NCI-H1048 (cell line): ENCODE measurements around the gene CEL.
"Not testable (repeated sequence)": the region's sequence is repeated elsewhere in the genome, so short reads cannot be mapped to it uniquely, and the experiment has no call there.

ENCODE experiments used
- DNase-seq: peaks from one replicate; lab custom pipeline; 2025; lab: John Stamatoyannopoulos, UW

Gene CEL

GRCh38 chr9:133064241-133065069 lies 2.7 kb downstream of the CEL start:
- no peak for DNase-seq

GRCh38 chr9:133065070-133065388 lies 3.2 kb downstream of the CEL start:
- DNase-seq = no peak

GRCh38 chr9:133066181-133066983 lies 4.6 kb downstream of the CEL start:
- no peak for DNase-seq

- no peak for DNase-seq
Observed at GRCh38 chr9:133067006-133067405, 5.2 kb downstream of the CEL start.

- DNase-seq = no peak
Observed at GRCh38 chr9:133067813-133068212, 6.0 kb downstream of the CEL start.

- not testable (repeated sequence) for DNase-seq
Observed at GRCh38 chr9:133068431-133068830, 6.7 kb downstream of the CEL start.

GRCh38 chr9:133070500-133070961 lies 8.8 kb downstream of the CEL start:
- DNase-seq = not testable (repeated sequence)

GRCh38 chr9:133070985-133071384 lies 9.2 kb downstream of the CEL start:
- not testable (repeated sequence) for DNase-seq

GRCh38 chr9:133071484-133072150 lies 9.8 kb downstream of the CEL start:
- DNase-seq = no peak

GRCh38 chr9:133072210-133072609 lies 10.4 kb downstream of the CEL start:
- not testable (repeated sequence) for DNase-seq

- DNase-seq = no peak
Observed at GRCh38 chr9:133073086-133074014, 11.6 kb downstream of the CEL start.

GRCh38 chr9:133074111-133074651 lies 12.4 kb downstream of the CEL start:
- DNase-seq = no peak

GRCh38 chr9:133075925-133076630 lies 14.3 kb downstream of the CEL start:
- no peak for DNase-seq

GRCh38 chr9:133076691-133077090 lies 14.9 kb downstream of the CEL start:
- DNase-seq = no peak

GRCh38 chr9:133078486-133078885 lies 16.7 kb downstream of the CEL start:
- DNase-seq = no peak

- DNase-seq = no peak
Observed at GRCh38 chr9:133080161-133080560, 18.4 kb downstream of the CEL start.

GRCh38 chr9:133080786-133081779 lies 19.3 kb downstream of the CEL start:
- not testable (repeated sequence) for DNase-seq

GRCh38 chr9:133081957-133082644 lies 20.3 kb downstream of the CEL start:
- DNase-seq = not testable (repeated sequence)

- not testable (repeated sequence) for DNase-seq
Observed at GRCh38 chr9:133083688-133084087, 21.9 kb downstream of the CEL start.
